ENCODE data around the gene PDZD11.

DNA sequence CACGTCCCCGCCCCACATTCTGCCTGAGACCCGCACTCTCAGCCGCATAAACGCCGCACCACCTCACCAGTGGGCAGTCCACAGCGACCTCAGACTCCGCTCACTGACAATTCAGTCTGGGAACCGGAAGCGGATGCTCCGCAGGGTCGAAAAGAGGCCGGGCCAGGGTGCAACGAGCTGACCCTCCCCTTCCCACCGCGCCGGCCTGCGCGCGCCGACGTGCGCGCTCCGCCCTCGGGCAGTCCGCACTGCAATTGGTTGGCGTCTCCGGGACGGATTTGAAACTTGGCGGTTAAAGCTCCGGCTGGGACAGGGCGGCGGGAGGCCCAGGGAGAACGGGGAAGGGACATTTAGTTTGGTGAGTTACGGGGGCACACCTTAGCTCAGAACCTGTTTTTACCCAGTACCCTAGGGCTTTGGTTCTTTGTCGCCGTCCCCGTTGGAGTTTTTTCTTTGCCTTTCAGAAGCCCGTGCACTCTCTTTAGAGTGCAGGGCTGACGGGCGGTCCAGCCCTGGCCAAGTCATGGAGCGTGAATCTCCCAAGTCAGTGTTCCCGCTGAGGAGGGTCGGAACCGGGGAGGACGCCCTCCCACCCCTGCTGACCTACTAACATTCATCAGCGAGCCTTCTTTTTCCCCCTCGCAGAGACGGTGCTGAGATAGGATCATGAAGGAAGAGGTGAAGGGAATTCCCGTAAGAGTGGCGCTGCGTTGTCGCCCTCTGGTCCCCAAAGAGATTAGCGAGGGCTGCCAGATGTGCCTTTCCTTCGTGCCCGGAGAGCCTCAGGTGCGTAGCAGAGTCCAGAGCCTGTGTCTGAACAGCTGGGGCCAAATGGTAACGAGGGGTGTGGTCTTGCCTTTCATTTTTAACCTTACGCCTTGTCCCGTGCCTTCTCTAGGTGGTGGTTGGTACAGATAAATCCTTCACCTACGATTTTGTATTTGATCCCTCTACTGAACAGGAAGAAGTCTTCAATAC is at the start of gene PDZD11, which contains the start of gene KIF4A:
- TF ChIP-seq CTCF (IDR thresholded peaks at IDR 0.05) (no peak), POLR2A (IDR thresholded peaks at IDR 0.05) (peak; percentile 32)
